RPMI7951 (cell line): ENCODE data around the gene SRPK3. TPM values are rescaled to one million over a fixed set of nuclear protein-coding genes. Genes with fewer than 3 reads are reported as not detected.
"Not testable (repeated sequence)": the region's sequence is repeated elsewhere in the genome, so short reads cannot be mapped to it uniquely, and the experiment has no call there.

Experiments used
- DNase-seq: peaks from one replicate; pipeline ENCODE4 v3.0.0-alpha.2; 2012; ENCODE audit warnings: low read depth
- total RNA-seq: library from RNA; depleted of rRNA; stranded (reverse); fragments of >200 nt; shearing (Covaris generic); gene quantifications from 2 replicates; pipeline ENCODE4 v1.2.3, GENCODE V29; 2014; rRNA removed

The SRPK3 gene, protein sequence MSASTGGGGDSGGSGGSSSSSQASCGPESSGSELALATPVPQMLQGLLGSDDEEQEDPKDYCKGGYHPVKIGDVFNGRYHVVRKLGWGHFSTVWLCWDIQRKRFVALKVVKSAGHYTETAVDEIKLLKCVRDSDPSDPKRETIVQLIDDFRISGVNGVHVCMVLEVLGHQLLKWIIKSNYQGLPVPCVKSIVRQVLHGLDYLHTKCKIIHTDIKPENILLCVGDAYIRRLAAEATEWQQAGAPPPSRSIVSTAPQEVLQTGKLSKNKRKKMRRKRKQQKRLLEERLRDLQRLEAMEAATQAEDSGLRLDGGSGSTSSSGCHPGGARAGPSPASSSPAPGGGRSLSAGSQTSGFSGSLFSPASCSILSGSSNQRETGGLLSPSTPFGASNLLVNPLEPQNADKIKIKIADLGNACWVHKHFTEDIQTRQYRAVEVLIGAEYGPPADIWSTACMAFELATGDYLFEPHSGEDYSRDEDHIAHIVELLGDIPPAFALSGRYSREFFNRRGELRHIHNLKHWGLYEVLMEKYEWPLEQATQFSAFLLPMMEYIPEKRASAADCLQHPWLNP
- 0.12 and 1.1 TPM in 2 replicates for total RNA-seq

DNA sequence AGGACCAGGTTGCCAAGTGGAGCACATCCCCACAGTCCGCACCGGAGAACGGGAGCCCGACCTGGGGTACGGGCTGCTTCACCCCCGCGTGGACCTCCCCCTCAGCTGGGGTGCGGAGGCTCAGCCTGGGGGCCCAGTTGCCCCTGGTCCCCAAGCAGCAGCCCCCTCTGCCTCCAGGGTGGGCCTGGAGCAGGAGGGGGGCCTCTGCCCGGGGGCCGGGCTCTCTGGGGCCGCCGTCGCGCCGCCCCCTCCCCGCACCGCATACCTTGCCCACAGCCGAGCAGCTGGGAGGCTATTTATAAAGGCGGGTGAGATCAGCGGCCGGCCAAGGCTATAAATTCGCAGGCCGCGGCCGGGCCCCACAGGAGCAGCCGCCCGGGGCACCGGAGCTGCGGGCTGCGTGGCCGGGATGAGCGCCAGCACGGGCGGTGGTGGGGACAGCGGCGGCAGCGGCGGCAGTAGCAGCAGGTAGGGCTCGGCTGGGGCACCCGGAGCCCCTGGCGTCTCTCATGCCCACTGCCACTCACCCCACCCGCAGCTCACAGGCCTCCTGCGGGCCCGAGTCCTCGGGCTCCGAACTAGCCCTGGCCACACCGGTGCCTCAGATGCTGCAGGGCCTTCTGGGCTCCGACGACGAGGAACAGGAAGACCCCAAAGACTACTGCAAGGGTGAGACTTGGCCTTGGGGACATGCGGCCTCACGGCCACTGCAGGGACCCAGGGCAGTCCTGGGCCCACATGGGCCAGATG is at the start of gene SRPK3:
SRPK3 (plus strand) TSS at position 364 of the 750 bp plus-strand sequence; CDS start at position 410, 46 bp downstream.
- DNase-seq, result peak; percentile 54

DNA sequence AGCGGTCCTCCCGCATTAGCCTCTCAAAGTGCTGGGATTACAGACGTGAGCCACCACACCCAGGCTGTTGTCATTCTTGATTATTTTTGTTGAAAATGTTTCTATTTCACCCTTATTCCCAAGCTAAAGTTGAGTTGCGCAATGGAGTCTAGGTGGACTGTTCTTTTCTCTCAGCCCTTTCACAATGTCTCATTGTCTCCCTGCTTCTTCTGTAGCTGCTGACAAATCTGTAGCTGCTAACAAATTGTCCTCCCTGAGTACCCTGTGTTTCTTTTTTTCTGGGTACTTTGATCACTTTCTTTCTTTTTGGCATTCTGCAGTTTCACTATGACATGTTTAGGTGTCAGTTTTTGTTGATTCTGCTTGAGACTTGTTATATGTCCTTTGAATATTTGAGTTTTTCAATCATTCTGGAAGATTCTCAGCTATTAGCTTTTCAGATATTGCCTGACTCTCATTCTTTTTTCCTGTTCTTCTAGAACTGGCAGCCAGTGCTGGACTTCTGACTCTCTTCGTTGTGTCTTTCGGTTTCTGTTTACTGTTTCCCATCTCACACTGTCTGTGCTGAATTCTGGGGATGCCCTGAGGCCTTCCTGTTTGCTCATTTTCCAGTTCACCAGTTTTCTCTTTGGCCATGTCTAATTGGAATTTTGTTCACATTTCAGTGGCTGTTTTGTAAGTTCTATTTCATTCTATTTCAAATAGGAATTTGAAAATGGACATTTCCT is 49.6 kb upstream of the SRPK3 start:
- peak; percentile 38 for DNase-seq

DNA sequence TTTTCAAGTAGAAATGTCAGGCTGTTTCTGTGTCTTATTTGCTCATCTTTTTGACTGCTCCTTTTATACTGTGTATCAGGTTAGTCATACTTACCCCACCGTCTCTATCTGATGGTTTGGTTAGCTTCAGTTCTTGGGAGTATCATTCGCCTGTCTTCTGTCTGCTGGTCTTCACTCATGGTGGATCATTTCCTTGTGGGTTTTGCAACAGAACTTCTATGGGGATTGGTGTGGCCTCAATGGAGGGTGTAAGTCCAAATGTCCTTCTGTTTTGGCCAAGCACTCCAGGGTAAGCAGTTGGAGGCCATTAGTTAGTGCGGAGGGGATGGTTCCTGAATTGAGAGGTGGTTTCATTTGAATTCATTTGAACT is 49.0 kb upstream of the SRPK3 start:
- DNase-seq, result no peak

DNA sequence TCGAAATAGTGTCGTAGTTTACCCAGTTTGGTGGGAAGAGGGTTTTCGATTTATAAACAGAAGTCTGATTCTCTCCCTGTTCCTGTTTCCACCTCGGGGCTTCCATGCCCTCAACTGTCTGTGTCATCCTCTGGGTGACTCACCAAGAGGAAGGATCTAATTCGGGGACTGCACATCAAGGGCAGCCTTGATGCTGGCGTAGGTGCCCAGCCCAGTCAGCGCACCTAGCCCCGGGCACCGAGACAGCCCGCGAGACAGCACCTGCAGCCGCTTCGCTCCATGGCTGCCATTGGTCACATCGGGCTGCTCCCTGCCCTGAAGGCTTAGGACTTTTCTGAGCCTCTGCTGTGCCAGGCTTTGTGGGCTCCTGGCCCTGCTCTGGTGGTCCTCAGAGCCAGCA is 48.4 kb upstream of the SRPK3 start:
- DNase-seq, result peak; percentile 80

DNA sequence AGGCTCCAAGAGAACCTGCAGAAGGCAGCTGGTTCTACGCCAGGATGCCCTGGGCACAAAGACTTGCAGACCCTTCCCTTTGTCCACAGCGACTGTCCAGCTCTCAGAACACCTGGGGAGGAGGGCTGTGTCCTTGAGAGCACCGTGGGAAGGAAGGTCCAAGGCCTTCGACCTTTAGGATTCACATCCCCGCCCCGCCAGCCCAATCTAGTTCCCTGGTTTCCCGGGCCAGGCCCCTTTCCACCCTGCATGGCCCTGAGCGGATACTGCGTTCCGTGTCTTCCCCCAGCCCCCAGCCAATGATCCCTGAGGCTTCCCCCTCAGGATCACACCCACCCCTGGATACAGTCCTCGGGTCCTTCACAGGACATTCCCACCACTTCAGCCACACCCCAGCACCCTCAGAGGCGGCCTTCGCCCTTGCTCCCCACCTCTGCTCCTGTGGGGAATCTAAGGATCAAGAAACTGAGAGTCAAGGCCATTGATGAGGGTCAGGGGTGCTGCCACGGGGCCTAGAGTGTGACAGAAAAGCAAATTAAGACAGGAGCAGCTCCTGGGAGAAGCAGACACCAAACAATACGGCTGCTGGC is 47.1 kb upstream of the SRPK3 start:
- no peak for DNase-seq

DNA sequence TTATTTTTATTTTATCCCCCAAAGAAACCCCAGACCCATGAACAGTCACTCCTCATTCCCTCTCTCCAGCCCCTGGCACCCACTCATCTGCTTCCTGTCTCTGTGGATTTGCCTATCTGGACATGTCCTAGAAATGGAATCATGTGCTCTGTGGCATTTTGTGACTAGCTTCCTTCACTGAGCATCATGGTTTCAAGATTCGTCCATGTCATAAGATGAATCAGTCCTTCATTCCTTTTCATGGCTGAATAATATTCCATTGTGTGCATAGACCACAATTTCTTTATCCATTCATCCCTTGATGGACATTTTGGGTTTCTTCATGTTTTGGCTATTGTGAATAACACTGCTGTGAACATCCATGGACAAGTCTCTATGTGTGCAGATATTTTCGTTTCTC is 46.0 kb upstream of the SRPK3 start:
- no peak for DNase-seq

DNA sequence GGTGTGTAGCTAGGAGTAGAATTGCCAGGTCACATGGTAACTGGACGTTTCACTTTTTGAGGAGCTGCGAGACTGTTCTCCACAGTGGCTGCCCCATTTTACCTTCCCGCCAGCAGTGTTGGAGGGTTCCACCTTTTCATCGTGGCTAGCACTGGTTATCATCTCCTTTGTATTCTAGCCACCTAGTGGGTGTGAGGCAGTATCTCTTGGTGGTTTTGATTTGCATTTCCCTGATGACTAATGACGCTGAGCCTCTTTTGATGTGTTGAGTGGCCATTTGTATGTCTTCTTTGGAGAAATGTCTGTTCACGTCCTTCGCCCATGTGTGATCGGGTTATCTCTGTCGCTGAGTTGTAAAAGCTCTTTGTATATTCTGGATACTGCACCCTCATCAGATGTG is 45.6 kb upstream of the SRPK3 start:
- peak; percentile 38 for DNase-seq

DNA sequence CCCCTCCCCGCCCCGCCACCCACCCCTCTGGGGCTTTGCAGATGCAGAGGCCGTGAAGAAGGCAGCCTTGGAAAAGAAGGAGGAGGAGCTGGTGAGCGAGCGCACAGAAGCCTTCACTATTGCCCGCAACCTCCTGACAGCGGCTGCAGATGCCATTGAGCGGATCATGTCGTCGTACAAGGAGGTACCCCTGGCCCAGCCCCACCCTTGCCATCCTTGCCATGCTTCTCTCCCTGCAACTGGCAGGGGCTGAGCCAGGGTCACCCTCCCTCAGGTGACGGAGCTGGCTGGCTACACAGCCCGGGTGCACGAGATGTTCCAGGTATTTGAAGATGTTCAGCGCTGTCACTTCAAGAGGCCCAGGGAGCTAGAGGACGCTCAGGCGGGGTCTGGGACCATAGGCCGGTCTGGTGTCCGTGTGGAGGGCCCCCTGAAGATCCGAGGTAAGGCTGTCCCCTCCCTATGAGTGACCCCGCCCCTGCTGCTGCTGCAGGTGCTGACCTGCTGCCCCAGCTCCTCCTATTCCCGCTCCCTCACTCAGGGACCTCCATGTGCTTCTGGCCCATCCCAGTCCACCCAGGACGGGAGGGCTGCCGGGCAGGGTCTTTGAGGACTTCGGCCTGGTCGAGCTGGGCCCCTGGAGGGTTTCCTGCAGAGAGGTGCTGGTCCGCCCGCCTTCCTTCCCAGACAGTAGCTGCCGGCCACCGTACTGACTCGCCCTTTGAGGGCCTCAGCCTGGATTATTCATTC is 44.6 kb upstream of the SRPK3 start:
- no peak for DNase-seq

DNA sequence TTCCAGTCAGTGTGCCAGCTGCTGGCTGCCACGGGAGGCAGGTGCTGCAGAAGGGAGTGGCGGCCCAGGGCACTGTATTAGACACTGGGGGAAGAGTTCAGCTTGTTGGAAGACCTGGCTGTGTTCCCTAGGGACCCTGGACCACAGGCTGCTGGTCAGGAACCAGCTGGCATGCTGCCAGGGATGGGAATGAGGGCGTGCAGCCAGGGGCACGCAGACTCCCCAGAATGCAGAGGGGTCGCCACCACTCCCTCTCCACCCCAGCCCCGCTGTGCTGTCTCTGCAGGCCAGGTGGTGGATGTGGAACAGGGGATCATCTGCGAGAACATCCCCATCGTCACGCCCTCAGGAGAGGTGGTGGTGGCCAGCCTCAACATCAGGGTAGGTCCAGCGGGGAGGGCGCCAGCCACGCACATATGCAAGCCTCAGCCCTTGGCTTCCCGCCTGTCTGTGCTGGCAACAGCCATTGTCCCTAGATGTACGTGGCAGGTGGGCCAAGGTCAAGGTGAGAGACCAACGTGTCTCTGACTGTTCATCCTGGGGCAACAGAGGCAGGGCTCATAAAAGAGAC is 43.9 kb upstream of the SRPK3 start:
- no peak for DNase-seq

DNA sequence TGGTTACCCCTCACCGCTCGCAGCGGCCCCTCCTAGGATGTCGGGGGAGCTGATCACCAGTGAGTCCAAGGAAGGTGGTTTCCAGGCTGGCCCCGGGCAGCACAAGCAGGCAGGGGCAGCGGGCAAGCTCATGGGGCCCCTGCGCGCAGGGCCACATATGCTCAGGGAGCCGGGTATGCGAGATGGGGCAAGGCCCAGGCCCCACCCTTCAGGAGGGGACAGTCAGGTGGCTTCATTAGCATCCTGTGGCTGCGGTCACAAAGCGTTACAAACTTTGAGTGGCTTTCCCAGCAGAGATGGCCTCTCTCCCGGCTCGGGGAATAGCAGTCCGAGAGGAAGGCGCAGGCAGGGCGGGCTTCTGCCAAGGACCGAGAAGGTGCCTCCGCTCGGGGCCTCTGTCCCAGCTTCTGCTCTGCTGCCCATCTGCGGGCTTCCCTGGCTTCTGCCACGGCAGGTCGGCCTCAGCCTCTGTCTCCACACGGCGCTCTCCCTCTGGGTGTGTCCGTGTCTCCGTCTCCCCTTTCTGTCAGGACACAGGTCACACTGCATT is 42.7 kb upstream of the SRPK3 start:
- no peak for DNase-seq

DNA sequence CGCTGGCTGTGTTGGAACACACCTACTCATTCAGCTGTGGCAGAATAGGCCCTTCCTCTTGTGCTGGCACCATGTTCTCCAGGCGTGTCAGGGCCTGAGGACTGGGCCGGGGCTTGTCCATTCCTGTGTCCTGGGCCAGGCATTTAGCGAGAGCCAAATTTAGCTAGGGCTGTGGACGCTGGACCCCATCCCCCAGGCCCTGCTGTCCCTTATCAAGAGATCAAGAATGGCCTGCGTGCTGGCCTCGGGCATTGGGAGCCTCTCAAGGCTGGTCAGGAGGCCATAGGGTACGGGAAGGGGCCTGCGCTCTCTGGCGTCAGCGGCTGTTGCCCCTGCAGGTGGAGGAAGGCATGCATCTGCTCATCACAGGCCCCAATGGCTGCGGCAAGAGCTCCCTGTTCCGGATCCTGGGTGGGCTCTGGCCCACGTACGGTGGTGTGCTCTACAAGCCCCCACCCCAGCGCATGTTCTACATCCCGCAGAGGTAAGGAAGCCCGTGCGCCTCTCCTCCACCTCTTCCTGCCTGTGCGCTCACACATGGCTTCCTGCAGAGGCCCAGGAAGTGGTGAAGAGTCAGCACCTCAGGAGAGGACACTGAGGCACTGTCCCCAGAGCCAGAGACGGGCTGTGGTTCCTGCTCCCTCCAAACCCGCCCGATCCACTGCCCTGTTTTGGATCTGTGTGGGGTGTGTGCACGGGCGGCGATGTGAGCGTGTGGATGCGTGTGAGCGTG is 40.9 kb upstream of the SRPK3 start:
- no peak for DNase-seq

DNA sequence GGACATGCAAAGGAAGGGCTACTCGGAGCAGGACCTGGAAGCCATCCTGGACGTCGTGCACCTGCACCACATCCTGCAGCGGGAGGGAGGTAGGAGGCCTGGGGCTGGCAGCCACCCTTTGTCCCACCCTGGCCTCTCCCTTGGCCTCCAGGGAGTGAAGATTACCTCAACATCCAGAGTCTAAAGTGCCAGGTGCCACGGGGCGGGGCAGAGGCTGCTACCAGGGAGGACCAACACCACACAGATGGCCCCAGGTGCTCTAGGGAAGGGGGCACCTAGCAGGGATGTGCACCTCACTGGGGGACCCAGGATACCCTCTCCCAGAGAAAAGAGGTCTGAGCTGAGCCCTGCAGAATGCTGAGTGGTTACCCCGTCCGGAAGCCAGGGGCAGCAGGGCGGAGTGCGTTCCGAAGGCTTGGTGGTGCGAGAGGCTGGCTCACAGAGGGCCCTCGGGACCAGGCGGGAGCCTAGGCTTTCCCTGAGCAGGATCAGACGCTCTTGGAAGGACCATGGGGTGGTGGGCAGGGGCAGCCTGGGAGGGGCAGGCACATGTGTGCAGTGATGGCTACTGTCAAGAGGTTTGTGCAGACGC is 40.1 kb upstream of the SRPK3 start:
- DNase-seq, result no peak

DNA sequence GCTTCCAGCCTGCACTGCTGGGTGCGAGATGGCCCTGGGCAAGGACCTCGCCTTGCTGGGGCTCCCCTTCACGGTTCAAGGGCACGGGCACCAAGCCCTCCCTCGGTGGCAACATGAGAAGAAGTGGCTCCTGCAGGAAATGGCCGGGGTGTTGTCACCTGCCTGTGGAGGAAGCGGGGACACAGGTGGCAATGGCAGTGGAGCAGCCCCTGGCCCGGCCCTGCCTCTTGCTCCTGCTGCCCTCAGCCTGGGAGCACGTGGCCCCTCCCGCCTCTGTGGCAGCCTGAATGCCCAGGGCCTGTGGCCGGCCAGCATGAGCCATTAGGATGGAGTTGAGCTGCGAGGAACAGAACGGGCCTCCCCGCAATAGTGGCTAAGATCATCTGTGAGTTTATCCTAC is 39.4 kb upstream of the SRPK3 start:
- no peak for DNase-seq

DNA sequence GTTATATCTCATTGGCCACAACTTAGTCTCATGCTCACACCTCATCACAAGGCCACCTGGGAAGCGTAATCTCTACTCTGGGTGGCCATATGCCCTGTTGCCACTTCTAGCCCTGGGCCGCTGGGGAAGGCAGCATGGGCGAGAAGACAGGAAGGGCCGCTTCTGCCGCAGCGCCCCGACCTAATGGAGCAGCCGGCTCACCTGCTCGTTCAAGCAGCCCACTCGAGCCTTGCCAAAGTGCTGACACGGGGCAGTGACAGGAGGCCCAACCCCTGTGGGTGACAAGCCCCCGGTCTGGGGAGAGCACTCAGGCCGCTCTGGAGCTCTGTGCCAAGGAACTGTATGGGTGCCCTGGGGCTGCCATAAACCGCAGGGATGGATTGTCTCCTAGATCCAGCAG is 38.7 kb upstream of the SRPK3 start:
- DNase-seq, result not testable (repeated sequence)

DNA sequence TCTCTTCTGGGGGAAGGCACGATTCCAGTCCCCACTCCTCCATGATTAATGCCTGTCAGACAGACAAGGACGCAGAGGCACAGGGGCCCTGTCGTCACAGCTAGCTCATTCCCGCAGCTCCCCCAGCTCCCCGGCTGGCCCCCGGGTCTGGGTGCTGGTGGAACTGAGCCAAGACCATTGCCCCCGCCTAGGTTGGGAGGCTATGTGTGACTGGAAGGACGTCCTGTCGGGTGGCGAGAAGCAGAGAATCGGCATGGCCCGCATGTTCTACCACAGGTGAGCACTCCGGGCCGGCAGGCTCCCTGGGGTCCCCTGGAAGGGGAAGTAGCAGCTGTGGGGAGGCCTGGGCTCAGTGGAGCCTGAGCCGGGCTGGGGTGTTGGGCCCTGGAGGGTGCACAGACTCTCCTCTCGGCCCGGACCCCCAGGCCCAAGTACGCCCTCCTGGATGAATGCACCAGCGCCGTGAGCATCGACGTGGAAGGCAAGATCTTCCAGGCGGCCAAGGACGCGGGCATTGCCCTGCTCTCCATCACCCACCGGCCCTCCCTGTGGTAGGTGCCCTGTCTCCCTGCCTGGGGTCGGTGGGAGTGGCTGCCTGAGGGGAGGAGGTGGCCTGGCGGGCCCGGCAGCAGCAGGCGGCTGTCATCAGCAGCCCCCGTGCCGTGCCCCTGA is 37.9 kb upstream of the SRPK3 start:
- DNase-seq, result not testable (repeated sequence)

DNA sequence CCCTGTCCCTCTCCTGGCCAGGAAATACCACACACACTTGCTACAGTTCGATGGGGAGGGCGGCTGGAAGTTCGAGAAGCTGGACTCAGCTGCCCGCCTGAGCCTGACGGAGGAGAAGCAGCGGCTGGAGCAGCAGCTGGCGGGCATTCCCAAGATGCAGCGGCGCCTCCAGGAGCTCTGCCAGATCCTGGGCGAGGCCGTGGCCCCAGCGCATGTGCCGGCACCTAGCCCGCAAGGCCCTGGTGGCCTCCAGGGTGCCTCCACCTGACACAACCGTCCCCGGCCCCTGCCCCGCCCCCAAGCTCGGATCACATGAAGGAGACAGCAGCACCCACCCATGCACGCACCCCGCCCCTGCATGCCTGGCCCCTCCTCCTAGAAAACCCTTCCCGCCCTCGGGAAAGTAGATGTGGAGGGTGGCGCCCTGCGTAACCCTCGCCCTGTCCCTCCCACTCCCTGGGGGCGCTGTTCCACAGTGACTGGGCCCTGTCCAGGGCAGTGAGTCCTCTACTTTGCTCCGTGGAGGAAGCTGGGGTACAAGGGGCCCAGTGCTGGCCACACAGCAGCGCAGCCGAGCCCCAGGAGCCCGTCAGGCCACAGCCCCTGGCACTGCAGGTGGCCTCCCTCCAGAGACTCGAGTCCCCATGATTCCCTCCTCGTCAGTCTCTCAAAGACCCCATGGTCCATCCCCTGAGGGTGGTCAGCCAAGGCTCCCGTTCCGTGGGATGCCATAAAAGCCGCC is 37.2 kb upstream of the SRPK3 start:
- not testable (repeated sequence) for DNase-seq

DNA sequence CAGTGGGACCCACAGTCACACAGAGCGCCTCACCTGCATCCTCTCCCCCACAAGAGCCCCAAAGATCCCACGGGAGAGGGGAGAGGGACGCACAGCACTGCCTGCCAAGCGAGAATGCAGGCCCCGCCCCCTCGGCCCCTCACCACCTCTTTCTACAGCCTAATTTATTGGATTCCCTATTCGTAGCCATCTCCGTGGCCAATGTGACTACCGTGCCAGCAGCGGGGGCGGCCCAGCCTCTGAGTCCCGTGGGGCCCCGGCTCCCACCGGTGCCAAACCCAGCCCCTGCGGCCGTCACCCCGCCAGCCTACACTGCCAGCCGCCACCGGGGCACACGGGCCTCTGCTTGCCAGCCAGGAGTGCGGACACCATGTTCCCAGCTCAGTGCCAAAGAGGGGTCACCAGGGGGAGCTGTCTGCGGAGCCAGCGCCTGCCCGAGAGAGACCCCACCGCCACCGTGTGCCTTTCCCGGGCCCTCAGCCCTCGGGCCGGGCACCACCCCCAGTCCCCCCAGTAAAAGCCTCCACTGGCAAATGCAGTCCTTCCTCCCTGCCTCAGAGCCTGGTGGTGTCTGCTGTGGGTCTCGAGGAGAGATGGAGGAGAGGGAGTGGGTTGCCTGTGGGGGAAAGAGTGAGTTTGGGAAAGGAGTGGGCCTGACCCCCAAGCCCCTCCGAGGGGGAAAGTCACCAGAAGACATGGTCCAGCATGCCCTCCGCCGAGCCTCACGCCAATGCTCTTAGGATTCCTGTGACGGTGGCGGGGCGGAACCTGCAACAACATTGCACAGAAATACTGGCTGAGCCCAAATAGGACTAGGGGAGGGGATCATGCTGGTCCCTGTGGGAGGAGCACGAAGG is 36.4 kb upstream of the SRPK3 start:
- no peak for DNase-seq
